HCT116 (cell line): Measurements from ENCODE around the gene RGS12. TPM values are rescaled to one million over a fixed set of nuclear protein-coding genes. Genes with fewer than 3 reads are reported as not detected.

ENCODE experiments used
- ATAC-seq: fragments of 200-7000 bp; cut with Tn5 transposase; 2 replicates; pipeline ENCODE4 v1.9.1; 2020; ENCODE audit warnings: mild to moderate bottlenecking, moderate library complexity
- BruUV-seq: library from RNA; stranded (reverse); fragments of 400-500 nt; replicated peaks from 2 replicates; lab custom pipeline; 2021; lab: Mats Ljungman, UMichigan
- CTCF ChIA-PET: fragments of 300-600 bp; sonication (Branson Sonifier 250); formaldehyde crosslinking; loops from one replicate; lab custom pipeline; 2021; ENCODE audit warnings: antibody characterized with exemption; lab: Charles Lee
- POLR2A ChIA-PET: fragments of 300-600, 350-600 bp; sonication (Branson Sonifier 250); formaldehyde crosslinking; loops from one replicate; lab custom pipeline; 2021; ENCODE audit warnings: antibody characterized with exemption; lab: Charles Lee
- RAD21 ChIA-PET, 2 experiments: fragments of 300-600 bp; sonication (Branson Sonifier 250); formaldehyde crosslinking; loops; one replicate each; lab custom pipeline; 2023; ENCODE audit warnings: low total read pairs in 2 of 2; ENCODE audit not compliant: uncharacterized antibody in 2 of 2, unreplicated experiment in 2 of 2, low non-redundant PET in 1 of 2; lab: Charles Lee
- DNase-seq: peaks from one replicate; pipeline ENCODE4 v3.0.0-alpha.2; 2010; ENCODE audit warnings: low read depth, low spot score
- H2AFZ ChIP-seq: fragments of 200-600 bp; shearing (Covaris generic), sonication (generic); 2 replicates; pipeline ENCODE4 v1.6.1; 2017; ENCODE audit warnings: low read depth, mixed run types, mixed read lengths, antibody characterized with exemption, low read length; ENCODE audit not compliant: poor library complexity, severe bottlenecking
- H3K27ac ChIP-seq: 2 replicates; pipeline ENCODE4 v1.5.1; 2012; ENCODE audit warnings: low read depth, low read length
- H3K27me3 ChIP-seq: fragments of 200-600 bp; sonication (generic); 2 replicates; pipeline ENCODE4 v1.6.1; 2016; ENCODE audit warnings: mixed run types, low read length, mixed read lengths; ENCODE audit not compliant: insufficient read depth
- H3K36me3 ChIP-seq, 2 experiments: fragments of 200-500 bp in 1 of 2; fragments of 200-600 bp in 1 of 2; sonication (Bioruptor generic) in 1 of 2; sonication (generic) in 1 of 2; 2 replicates each; pipeline versions ENCODE4 v1.5.1 to v1.6.1; 2014 to 2016; ENCODE audit warnings: low read length in 2 of 2, inconsistent platforms in 1 of 2, mixed read lengths in 1 of 2, mixed run types in 1 of 2; ENCODE audit not compliant: insufficient read depth in 2 of 2, control insufficient read depth in 1 of 2
- H3K4me1 ChIP-seq, 2 experiments: fragments of 200-600 bp in 1 of 2; sonication (generic) in 1 of 2; 2 replicates each; pipeline versions ENCODE4 v1.5.1 to v1.6.1; 2012 to 2017; ENCODE audit warnings: low read length in 2 of 2, inconsistent platforms in 1 of 2, mild to moderate bottlenecking in 1 of 2, mixed read lengths in 1 of 2, mixed run types in 1 of 2, moderate library complexity in 1 of 2; ENCODE audit not compliant: insufficient read depth in 2 of 2, control insufficient read depth in 1 of 2
- H3K4me2 ChIP-seq: fragments of 200-600 bp; sonication (generic); 2 replicates; pipeline ENCODE4 v1.6.1; 2017; ENCODE audit warnings: mixed run types, low read length, mixed read lengths
- H3K4me3 ChIP-seq, 2 experiments: fragments of 200-600 bp in 1 of 2; sonication (generic) in 1 of 2; replicated peaks in 1 of 2; 2 replicates each; pipeline ENCODE4 v1.5.1; 2011 to 2016; ENCODE audit warnings: low read length in 2 of 2, control low read depth in 1 of 2, low read depth in 1 of 2, mild to moderate bottlenecking in 1 of 2, mixed read lengths in 1 of 2, mixed run types in 1 of 2
- H3K79me2 ChIP-seq: fragments of 200-600 bp; sonication (generic); 2 replicates; pipeline ENCODE4 v1.6.1; 2017; ENCODE audit warnings: mild to moderate bottlenecking, mixed run types, low read length, moderate library complexity, mixed read lengths; ENCODE audit not compliant: insufficient read depth
- H3K9ac ChIP-seq: fragments of 200-600 bp; sonication (generic); 2 replicates; pipeline ENCODE4 v1.6.1; 2016; ENCODE audit warnings: low read length, mixed read lengths
- H3K9me2 ChIP-seq: fragments of 200-600 bp; sonication (generic), shearing (Covaris generic); 2 replicates; pipeline ENCODE4 v1.6.1; 2017; ENCODE audit warnings: mixed run types, mild to moderate bottlenecking, moderate library complexity; ENCODE audit not compliant: insufficient read depth
- H3K9me3 ChIP-seq, 2 experiments: fragments of 200-500 bp in 1 of 2; fragments of 200-600 bp in 1 of 2; sonication (Bioruptor generic) in 1 of 2; sonication (generic) in 1 of 2; 2 replicates each; pipeline ENCODE4 v1.6.1; 2014 to 2017; ENCODE audit warnings: low read length in 2 of 2, mixed read lengths in 2 of 2, inconsistent platforms in 1 of 2, low read depth in 1 of 2, mild to moderate bottlenecking in 1 of 2, mixed run types in 1 of 2, moderate library complexity in 1 of 2; ENCODE audit not compliant: control insufficient read depth in 1 of 2, insufficient read depth in 1 of 2
- H4K20me1 ChIP-seq: fragments of 200-600 bp; sonication (generic), shearing (Covaris generic); 2 replicates; pipeline ENCODE4 v1.6.1; 2017; ENCODE audit warnings: mixed run types, mild to moderate bottlenecking, moderate library complexity; ENCODE audit not compliant: insufficient read depth
- EGR1 ChIP-seq: IDR thresholded peaks from 2 replicates; pipeline ENCODE4 v1.6.1; 2012; ENCODE audit warnings: low read depth
- ELF1 ChIP-seq: IDR thresholded peaks from 2 replicates; pipeline ENCODE4 v1.6.1; 2012; ENCODE audit warnings: low read depth, borderline replicate concordance
- POLR2A ChIP-seq: IDR thresholded peaks from 2 replicates; pipeline ENCODE4 v1.7.0; 2011; ENCODE audit warnings: borderline replicate concordance; ENCODE audit not compliant: insufficient read depth, insufficient read length; ENCODE audit errors: extremely low read depth
- POLR2AphosphoS5 ChIP-seq: IDR thresholded peaks from 2 replicates; pipeline ENCODE4 v1.6.1; 2011; ENCODE audit warnings: mild to moderate bottlenecking, low read depth, low read length, moderate library complexity
- SIN3A ChIP-seq: IDR thresholded peaks from 2 replicates; pipeline ENCODE4 v1.6.1; 2012; ENCODE audit warnings: low read depth
- ZFX ChIP-seq: fragments of 450-650 bp; IDR thresholded peaks from 2 replicates; pipeline ENCODE4 v1.6.1; 2017
- ZNF274 ChIP-seq: fragments of 200-500 bp; sonication (Bioruptor generic); IDR thresholded peaks from 2 replicates; pipeline ENCODE4 v1.6.1; 2014; ENCODE audit warnings: mild to moderate bottlenecking, low read depth, low read length, inconsistent platforms
- intact Hi-C: fragments of 100-400 bp; cut with micrococcal nuclease; formaldehyde crosslinking; loops from 2 replicates; pipeline ENCODE4 v1.10.0; 2022
- total RNA-seq: library from RNA; stranded (reverse); gene quantifications from one replicate; pipeline ENCODE4 v1.2.1, GENCODE V29; 2021; ENCODE audit not compliant: unreplicated experiment
- TF ChIP-seq, protein P1 (sequence below): IDR thresholded peaks from 2 replicates; pipeline ENCODE4 v1.6.1; 2012; ENCODE audit warnings: low read depth
- TF ChIP-seq, protein P2 (sequence below), 3 experiments: fragments of 200-600 bp in 1 of 3; sonication (generic) in 1 of 3; IDR thresholded peaks in 2 of 3; conservative IDR thresholded peaks in 1 of 3; 2 replicates each; pipeline ENCODE4 v1.5.1; 2012 to 2017; ENCODE audit warnings: low read depth in 2 of 3, low read length in 2 of 3, antibody characterized with exemption in 1 of 3, borderline replicate concordance in 1 of 3, control low read depth in 1 of 3, mild to moderate bottlenecking in 1 of 3, mixed read lengths in 1 of 3, mixed run types in 1 of 3, moderate library complexity in 1 of 3; ENCODE audit not compliant: insufficient read depth in 1 of 3
- TF ChIP-seq, protein P3 (sequence below): IDR thresholded peaks from 2 replicates; pipeline ENCODE4 v1.6.1; 2011; ENCODE audit warnings: mild to moderate bottlenecking, low read length, moderate library complexity; ENCODE audit not compliant: insufficient replicate concordance; ENCODE audit errors: extremely low read depth

Gene RGS12
- total RNA-seq, 1 experiment from 2014 or later, result 22.2 TPM

DNA sequence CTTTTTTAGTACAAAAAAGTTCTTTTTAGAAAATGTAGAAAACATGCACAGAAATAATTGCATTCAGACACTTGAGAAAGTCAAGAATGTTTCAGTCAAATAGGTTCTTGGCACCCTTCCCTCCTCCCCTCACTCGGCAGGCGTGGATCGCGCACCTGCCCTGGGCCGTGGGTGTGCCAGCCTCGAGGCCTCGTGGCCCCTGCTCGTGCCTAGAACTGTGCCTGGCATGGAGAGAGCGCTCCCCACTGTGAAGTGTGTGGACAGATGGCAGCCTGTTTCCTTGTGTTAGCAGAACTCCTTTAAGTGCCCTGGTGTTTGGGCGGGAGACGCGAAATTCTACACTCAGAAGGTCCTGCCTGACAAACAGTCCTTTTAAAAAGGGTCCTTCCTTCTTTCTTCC lies 14.7 kb downstream of the RGS12 start (continued):
- TF ChIP-seq, protein P1, sequence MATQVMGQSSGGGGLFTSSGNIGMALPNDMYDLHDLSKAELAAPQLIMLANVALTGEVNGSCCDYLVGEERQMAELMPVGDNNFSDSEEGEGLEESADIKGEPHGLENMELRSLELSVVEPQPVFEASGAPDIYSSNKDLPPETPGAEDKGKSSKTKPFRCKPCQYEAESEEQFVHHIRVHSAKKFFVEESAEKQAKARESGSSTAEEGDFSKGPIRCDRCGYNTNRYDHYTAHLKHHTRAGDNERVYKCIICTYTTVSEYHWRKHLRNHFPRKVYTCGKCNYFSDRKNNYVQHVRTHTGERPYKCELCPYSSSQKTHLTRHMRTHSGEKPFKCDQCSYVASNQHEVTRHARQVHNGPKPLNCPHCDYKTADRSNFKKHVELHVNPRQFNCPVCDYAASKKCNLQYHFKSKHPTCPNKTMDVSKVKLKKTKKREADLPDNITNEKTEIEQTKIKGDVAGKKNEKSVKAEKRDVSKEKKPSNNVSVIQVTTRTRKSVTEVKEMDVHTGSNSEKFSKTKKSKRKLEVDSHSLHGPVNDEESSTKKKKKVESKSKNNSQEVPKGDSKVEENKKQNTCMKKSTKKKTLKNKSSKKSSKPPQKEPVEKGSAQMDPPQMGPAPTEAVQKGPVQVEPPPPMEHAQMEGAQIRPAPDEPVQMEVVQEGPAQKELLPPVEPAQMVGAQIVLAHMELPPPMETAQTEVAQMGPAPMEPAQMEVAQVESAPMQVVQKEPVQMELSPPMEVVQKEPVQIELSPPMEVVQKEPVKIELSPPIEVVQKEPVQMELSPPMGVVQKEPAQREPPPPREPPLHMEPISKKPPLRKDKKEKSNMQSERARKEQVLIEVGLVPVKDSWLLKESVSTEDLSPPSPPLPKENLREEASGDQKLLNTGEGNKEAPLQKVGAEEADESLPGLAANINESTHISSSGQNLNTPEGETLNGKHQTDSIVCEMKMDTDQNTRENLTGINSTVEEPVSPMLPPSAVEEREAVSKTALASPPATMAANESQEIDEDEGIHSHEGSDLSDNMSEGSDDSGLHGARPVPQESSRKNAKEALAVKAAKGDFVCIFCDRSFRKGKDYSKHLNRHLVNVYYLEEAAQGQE, result no peak
- TF ChIP-seq, protein P2, sequence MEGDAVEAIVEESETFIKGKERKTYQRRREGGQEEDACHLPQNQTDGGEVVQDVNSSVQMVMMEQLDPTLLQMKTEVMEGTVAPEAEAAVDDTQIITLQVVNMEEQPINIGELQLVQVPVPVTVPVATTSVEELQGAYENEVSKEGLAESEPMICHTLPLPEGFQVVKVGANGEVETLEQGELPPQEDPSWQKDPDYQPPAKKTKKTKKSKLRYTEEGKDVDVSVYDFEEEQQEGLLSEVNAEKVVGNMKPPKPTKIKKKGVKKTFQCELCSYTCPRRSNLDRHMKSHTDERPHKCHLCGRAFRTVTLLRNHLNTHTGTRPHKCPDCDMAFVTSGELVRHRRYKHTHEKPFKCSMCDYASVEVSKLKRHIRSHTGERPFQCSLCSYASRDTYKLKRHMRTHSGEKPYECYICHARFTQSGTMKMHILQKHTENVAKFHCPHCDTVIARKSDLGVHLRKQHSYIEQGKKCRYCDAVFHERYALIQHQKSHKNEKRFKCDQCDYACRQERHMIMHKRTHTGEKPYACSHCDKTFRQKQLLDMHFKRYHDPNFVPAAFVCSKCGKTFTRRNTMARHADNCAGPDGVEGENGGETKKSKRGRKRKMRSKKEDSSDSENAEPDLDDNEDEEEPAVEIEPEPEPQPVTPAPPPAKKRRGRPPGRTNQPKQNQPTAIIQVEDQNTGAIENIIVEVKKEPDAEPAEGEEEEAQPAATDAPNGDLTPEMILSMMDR (IDR thresholded peaks at IDR 0.05 in 2 of 3, conservative IDR thresholded peaks at IDR 0.05 in 1 of 3; ENCODE audit: borderline replicate concordance in 1 of 3, insufficient read depth in 1 of 3, low read depth in 2 of 3, low read length in 2 of 3), result no peak
- TF ChIP-seq SIN3A (no peak), EGR1 (no peak), POLR2AphosphoS5 (no peak)

DNA sequence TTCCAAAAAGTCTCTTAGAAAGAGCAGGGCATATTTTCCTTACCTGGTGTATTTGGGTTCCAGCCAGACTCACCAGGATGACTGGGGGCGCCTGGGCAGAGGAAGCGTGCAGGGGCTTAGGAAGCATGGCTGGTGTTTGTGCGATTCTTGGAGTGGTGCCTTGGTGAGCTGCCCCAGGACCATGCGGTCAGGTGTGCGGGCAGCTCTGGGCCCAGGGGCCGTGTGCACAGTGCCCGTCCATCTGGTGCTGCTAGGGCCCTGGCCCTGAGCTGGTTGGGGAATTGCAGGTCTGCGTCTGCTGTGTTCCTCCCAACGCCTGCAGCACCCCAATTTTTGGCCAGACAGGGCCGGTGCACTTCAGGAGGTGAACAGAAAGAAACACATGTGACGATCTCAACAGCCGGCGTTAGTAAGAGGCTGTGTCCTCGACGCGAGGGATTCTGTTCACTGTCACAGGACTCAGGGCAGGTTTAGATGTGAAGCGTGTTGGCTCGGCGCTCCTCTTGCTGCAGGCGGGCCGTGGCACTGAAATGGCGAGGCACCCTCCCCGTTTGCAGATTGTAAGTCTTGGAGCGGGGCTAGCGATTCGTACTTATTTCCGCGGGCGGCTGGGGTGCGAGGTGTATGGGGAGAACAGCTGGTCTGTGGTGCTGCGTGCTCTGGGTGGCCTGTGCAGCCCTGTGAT lies 15.2 kb downstream of the RGS12 start:
- DNase-seq (no peak), ATAC-seq (no peak)
- H3K9ac ChIP-seq, result no peak overlapping the region
- H3K79me2 ChIP-seq, result 0 out of 2 replicates have a peak, but pooled peaks cover 11% of the 10 kb centered on the region
- intact Hi-C loops, result no loop called here
- TF ChIP-seq ZNF274 (no peak), EGR1 (no peak), ELF1 (no peak), ZFX (no peak), POLR2A (no peak)
- TF ChIP-seq, protein P3, sequence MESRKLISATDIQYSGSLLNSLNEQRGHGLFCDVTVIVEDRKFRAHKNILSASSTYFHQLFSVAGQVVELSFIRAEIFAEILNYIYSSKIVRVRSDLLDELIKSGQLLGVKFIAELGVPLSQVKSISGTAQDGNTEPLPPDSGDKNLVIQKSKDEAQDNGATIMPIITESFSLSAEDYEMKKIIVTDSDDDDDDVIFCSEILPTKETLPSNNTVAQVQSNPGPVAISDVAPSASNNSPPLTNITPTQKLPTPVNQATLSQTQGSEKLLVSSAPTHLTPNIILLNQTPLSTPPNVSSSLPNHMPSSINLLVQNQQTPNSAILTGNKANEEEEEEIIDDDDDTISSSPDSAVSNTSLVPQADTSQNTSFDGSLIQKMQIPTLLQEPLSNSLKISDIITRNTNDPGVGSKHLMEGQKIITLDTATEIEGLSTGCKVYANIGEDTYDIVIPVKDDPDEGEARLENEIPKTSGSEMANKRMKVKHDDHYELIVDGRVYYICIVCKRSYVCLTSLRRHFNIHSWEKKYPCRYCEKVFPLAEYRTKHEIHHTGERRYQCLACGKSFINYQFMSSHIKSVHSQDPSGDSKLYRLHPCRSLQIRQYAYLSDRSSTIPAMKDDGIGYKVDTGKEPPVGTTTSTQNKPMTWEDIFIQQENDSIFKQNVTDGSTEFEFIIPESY, result no peak
- H3K36me3 ChIP-seq, result no peaks in the 10 kb centered on the region
- H3K4me3 ChIP-seq, result no peak overlapping the region
- no peak overlapping the region for H3K27ac ChIP-seq
- ChIA-PET POLR2A (no interaction called here), RAD21 (no interaction called here), CTCF (no interaction called here)
- no peaks in the 10 kb centered on the region for H4K20me1 ChIP-seq
- no peaks in the 10 kb centered on the region for H3K9me2 ChIP-seq
- peaks cover 0 to 10% of the 10 kb centered on the region in 2 experiments; a peak in 1 of 4 replicates for H3K4me1 ChIP-seq
- no peak overlapping the region for H2AFZ ChIP-seq
- BruUV-seq, result no TSS peak
- no peaks in the 10 kb centered on the region for H3K9me3 ChIP-seq
- no peak overlapping the region for H3K4me2 ChIP-seq
- H3K27me3 ChIP-seq, result no peaks in the 10 kb centered on the region
